ENCODE measurements around the gene ZNF320. TPM values are rescaled to one million over a fixed set of nuclear protein-coding genes. Genes with fewer than 3 reads are reported as not detected.
A peak's percentile ranks its signal among the peaks of the same experiment; 100 is the strongest.

Gene ZNF320
- total RNA-seq, 1 experiment from 2014 or later, result 26.1 TPM

DNA sequence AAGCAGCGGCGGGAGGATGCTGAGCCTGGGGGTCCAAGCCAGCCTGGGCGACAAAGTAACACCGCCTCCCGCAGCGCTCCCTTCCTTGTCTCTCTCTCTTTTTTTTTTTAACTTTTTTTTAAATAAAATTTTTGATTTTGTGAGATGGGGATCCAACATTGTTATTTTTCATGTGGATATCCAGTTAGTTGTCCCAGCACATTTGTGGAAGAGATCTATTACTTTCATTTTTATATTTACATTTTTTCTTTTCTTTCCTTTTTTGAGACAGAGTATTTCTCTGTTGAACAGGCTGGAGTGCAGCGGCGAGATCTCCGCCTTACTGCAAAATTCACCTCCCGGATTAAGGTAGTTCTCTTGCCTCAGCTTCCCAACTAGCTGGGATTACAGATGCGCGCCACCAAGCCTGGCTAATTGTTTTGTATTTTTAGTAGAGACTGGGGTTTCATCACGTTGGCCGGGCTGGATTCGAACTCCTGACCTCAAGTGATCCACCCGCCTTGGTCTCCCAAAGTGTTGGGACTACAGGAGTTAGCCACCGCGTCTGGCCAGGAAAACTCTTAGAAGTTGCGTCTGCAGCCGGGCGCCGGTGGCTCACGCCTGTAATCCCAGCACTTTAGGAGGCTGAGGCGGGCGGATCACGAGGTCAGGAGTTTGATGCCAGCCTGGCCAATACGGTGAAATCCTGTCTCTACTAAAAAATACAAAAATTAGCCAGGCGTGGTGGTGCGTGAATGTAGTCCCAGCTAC, 45.9 kb upstream of the ZNF320 start:
- Histone ChIP-seq H4K5ac (ENCODE audit: insufficient read length, low read depth, low read length) (no peak overlapping the region), H3K14ac (ENCODE audit: insufficient read depth, low read length) (no peak overlapping the region; the same call in 1 of the 2 replicates), H2BK5ac (ENCODE audit: insufficient read length, low read length) (no peak overlapping the region), H4K20me1 (ENCODE audit: control insufficient read depth, insufficient read depth, insufficient read length) (no peaks in the 10 kb centered on the region), H3K23me2 (ENCODE audit: insufficient read length, low read depth, low read length, poor library complexity, severe bottlenecking) (peaks cover 4% of the 10 kb centered on the region), H2AFZ (ENCODE audit: low read length) (no peak overlapping the region), H3K4me1 (ENCODE audit: insufficient read depth, low read length) (peaks cover 6% of the 10 kb centered on the region; the same call in 1 of the 2 replicates), H3K9ac (ENCODE audit: extremely low read depth, insufficient read length, low read length) (no peak overlapping the region), H3K79me2 (ENCODE audit: insufficient read depth, low read length) (peaks cover 3% of the 10 kb centered on the region; the same call in 1 of the 2 replicates), H2AK5ac (ENCODE audit: insufficient read length, low read length) (no peak overlapping the region), H4K8ac (replicated peaks; ENCODE audit: insufficient read length, low read depth, low read length) (no peak overlapping the region), H3K79me1 (ENCODE audit: insufficient read depth, low read depth, low read length, poor library complexity, severe bottlenecking) (peaks cover 6% of the 10 kb centered on the region), H2BK20ac (ENCODE audit: low read depth, low read length, poor library complexity, severe bottlenecking) (no peak overlapping the region), H3K27me3 (ENCODE audit: insufficient read depth, low read length) (no peaks in the 10 kb centered on the region), H3T11ph (ENCODE audit: low read length) (no peak overlapping the region), H3K23ac (ENCODE audit: insufficient read length, low read depth, low read length) (no peak overlapping the region), H3K4ac (ENCODE audit: low read depth, low read length) (no peak overlapping the region), H4K91ac (ENCODE audit: insufficient read length, low read depth, low read length) (no peak overlapping the region), H2BK12ac (ENCODE audit: insufficient read length, low read depth, low read length) (no peak overlapping the region), H2BK120ac (ENCODE audit: low read depth, low read length, poor library complexity, severe bottlenecking) (no peak overlapping the region), H3K27ac (ENCODE audit: insufficient read length, low read depth, low read length) (no peak overlapping the region), H2BK15ac (ENCODE audit: low read depth, low read length) (no peak overlapping the region), H3K4me2 (ENCODE audit: insufficient read depth, insufficient read length, low read length) (peak overlapping the region; percentile 86), H3K9me3 (ENCODE audit: control insufficient read depth, low read depth, low read length) (peaks cover 4% of the 10 kb centered on the region), H3K56ac (ENCODE audit: insufficient read length, low read depth, low read length) (no peak overlapping the region), H3K18ac (ENCODE audit: insufficient read length, low read depth, low read length) (no peak overlapping the region)
- Mint-ChIP-seq H3K9me3 (peaks cover 9 to 10% of the 10 kb centered on the region in 2 experiments), H3K4me1 (peaks cover 34 to 49% of the 10 kb centered on the region in 2 experiments), H3K27me3 (ENCODE audit: low read depth) (no peaks in the 10 kb centered on the region; the same call in 1 of the 2 replicates), H3K27ac (peak overlapping the region; percentile 84 to 94 (median 93); a peak in 4 of 7 replicates), H3K4me3 (peak overlapping the region; percentile 93 to 94), H3K36me3 (ENCODE audit: insufficient read depth in 1 of 3, low read depth in 3 of 3) (peaks cover 11 to 13% (median 12%) of the 10 kb centered on the region in 3 experiments)
- WGBS (ENCODE audit: extremely low coverage, insufficient read length, low lambda C conversion rate), result no CpG with 5 or more reads among the region's 29 CpGs
- TF ChIP-seq, protein P1, sequence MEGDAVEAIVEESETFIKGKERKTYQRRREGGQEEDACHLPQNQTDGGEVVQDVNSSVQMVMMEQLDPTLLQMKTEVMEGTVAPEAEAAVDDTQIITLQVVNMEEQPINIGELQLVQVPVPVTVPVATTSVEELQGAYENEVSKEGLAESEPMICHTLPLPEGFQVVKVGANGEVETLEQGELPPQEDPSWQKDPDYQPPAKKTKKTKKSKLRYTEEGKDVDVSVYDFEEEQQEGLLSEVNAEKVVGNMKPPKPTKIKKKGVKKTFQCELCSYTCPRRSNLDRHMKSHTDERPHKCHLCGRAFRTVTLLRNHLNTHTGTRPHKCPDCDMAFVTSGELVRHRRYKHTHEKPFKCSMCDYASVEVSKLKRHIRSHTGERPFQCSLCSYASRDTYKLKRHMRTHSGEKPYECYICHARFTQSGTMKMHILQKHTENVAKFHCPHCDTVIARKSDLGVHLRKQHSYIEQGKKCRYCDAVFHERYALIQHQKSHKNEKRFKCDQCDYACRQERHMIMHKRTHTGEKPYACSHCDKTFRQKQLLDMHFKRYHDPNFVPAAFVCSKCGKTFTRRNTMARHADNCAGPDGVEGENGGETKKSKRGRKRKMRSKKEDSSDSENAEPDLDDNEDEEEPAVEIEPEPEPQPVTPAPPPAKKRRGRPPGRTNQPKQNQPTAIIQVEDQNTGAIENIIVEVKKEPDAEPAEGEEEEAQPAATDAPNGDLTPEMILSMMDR (conservative IDR thresholded peaks at IDR 0.05), result no peak
- no peak for DNase-seq
